HEK293T (cell line): Measurements from ENCODE around the gene B3GAT2.

Experiments used
- CTCF ChIA-PET: fragments of 350-600 bp; formaldehyde crosslinking; extraction: SDS; loops from one replicate; lab custom pipeline; 2021; ENCODE audit warnings: antibody characterized with exemption, inconsistent platforms; lab: Yijun Ruan, JAX
- POLR2A ChIA-PET: fragments of 350-600 bp; formaldehyde crosslinking; extraction: SDS; loops from one replicate; lab custom pipeline; 2020; ENCODE audit warnings: antibody characterized with exemption, inconsistent platforms; lab: Yijun Ruan, JAX
- DNase-seq: peaks from one replicate; pipeline ENCODE4 v3.0.0; 2012; ENCODE audit warnings: mixed read lengths; ENCODE audit errors: extremely low spot score
- ARNT ChIP-seq: fragments of 450-650 bp; IDR thresholded peaks from 2 replicates; pipeline ENCODE4 v1.6.1; 2017; ENCODE audit warnings: mild to moderate bottlenecking
- BHLHE40 ChIP-seq: fragments of 450-650 bp; IDR thresholded peaks from 2 replicates; pipeline ENCODE4 v1.6.1; 2016; ENCODE audit warnings: mild to moderate bottlenecking, moderate library complexity, borderline replicate concordance
- CTBP1 ChIP-seq: fragments of 450-650 bp; IDR thresholded peaks from 2 replicates; pipeline ENCODE4 v1.6.1; 2016; ENCODE audit warnings: borderline replicate concordance
- ELF4 ChIP-seq: fragments of 450-650 bp; IDR thresholded peaks from 2 replicates; pipeline ENCODE4 v1.6.1; 2017; ENCODE audit warnings: antibody characterized with exemption
- FOXA1 ChIP-seq: fragments of 450-650 bp; IDR thresholded peaks from 2 replicates; pipeline ENCODE4 v1.6.1; 2016; ENCODE audit warnings: mild to moderate bottlenecking
- FOXK2 ChIP-seq: fragments of 450-650 bp; IDR thresholded peaks from 2 replicates; pipeline ENCODE4 v1.6.1; 2016; ENCODE audit warnings: mild to moderate bottlenecking
- FOXM1 ChIP-seq: fragments of 450-650 bp; IDR thresholded peaks from 2 replicates; pipeline ENCODE4 v1.6.1; 2017; ENCODE audit warnings: mild to moderate bottlenecking, borderline replicate concordance
- HDGF ChIP-seq: fragments of 450-650 bp; IDR thresholded peaks from 2 replicates; pipeline ENCODE4 v1.6.1; 2017; ENCODE audit warnings: antibody characterized with exemption, borderline replicate concordance
- L3MBTL2 ChIP-seq: fragments of 450-650 bp; conservative IDR thresholded peaks from 2 replicates; pipeline ENCODE4 v1.6.1; 2016; ENCODE audit warnings: mild to moderate bottlenecking
- LEF1 ChIP-seq: fragments of 450-650 bp; IDR thresholded peaks from 2 replicates; pipeline ENCODE4 v1.6.1; 2017; ENCODE audit warnings: mild to moderate bottlenecking, borderline replicate concordance
- NFRKB ChIP-seq: fragments of 450-650 bp; IDR thresholded peaks from 2 replicates; pipeline ENCODE4 v1.6.1; 2016; ENCODE audit warnings: mild to moderate bottlenecking, moderate library complexity
- SP1 ChIP-seq: fragments of 450-650 bp; IDR thresholded peaks from 2 replicates; pipeline ENCODE4 v1.6.1; 2017
- SUZ12 ChIP-seq: fragments of 450-650 bp; IDR thresholded peaks from 2 replicates; pipeline ENCODE4 v1.6.1; 2016; ENCODE audit warnings: mild to moderate bottlenecking
- TARDBP ChIP-seq: fragments of 450-650 bp; IDR thresholded peaks from 2 replicates; pipeline ENCODE4 v1.6.1; 2016
- ZNF384 ChIP-seq: fragments of 450-650 bp; IDR thresholded peaks from 2 replicates; pipeline ENCODE4 v1.6.1; 2016
- TF ChIP-seq, protein P1 (sequence below): fragments of 450-650 bp; IDR thresholded peaks from 2 replicates; pipeline ENCODE4 v1.6.1; 2016

The B3GAT2 gene

DNA sequence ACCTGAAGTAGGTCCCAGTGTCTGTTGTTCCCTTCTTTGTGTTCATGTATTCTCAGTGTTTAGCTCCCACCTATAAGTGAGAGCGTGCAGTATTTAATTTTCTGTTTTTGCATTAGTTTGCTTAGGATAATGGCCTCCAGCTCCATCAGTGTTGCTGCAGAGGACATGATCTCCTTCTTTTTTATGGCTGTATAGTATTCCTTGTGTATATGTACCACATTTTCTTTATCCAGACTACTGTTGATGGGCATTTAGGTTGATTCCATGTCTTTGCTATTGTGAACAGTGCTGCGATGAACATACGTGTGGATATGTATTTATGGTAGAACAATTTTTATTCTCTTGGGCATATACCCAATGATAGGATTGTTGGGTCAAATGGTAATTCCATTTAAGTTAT, 125.4 kb downstream of the B3GAT2 start:
- CTCF ChIA-PET = interaction anchor here (0.6 kb wide), 1 partner anchor 56 kb away, joined by 3 read pairs; no protein-coding TSS in a partner anchor
- DNase-seq = no peak
- no peak for TF ChIP-seq CTBP1
- no peak for TF ChIP-seq ELF4
- no peak for TF ChIP-seq FOXK2
- no peak for TF ChIP-seq L3MBTL2
- TF ChIP-seq NFRKB = no peak
- POLR2A ChIA-PET = no interaction called here

DNA sequence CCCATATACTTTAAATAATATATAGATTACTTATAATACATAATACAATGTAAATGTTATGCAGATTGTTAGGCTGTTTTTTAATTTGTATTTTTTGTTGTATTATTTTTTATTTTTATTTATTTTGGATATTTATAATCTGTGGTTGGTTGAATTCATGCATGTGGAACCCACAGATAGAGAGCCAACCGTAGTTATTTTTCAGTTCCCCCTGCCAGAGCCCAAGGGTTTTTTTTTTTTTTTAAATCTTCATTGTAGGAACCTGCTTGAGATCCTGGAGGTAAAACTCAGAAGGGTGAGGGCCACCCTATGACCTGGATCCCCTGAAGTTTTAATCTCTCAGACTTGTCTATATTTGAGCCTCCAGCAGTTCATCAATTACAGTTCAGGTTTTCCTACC, 133.2 kb downstream of the B3GAT2 start:
- no peak for DNase-seq
- CTCF ChIA-PET = no interaction called here
- no peak for TF ChIP-seq BHLHE40
- TF ChIP-seq LEF1 = no peak
- no peak for TF ChIP-seq HDGF
- POLR2A ChIA-PET = no interaction called here

DNA sequence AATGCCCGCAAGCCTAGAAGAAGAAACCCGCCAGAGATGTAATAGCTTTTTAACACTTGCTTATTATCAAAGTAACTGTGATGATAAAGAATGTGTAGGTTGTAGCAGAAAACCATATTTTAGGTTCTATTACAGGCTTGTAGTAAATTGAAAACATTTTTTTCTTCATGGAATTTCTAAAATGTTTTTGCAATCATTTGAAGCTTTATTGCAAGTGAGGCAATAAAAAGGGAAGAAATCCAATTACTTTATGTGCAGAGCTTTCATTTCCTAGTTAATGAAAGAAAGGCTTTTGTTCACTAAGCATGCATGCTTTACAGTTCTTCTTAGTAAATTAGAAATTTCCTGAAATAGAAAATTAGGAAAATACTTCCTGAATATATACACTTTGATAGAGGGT, 135.1 kb downstream of the B3GAT2 start:
- no peak for DNase-seq
- POLR2A ChIA-PET = no interaction called here
- CTCF ChIA-PET = no interaction called here
- TF ChIP-seq BHLHE40 (no peak), FOXA1 (no peak), ARNT (no peak), ELF4 (no peak), SUZ12 (no peak), CTBP1 (no peak), NFRKB (no peak), L3MBTL2 (no peak), ZNF384 (no peak), SP1 (no peak), FOXK2 (no peak), LEF1 (no peak), TARDBP (no peak), FOXM1 (no peak), HDGF (no peak)
- TF ChIP-seq, protein P1, sequence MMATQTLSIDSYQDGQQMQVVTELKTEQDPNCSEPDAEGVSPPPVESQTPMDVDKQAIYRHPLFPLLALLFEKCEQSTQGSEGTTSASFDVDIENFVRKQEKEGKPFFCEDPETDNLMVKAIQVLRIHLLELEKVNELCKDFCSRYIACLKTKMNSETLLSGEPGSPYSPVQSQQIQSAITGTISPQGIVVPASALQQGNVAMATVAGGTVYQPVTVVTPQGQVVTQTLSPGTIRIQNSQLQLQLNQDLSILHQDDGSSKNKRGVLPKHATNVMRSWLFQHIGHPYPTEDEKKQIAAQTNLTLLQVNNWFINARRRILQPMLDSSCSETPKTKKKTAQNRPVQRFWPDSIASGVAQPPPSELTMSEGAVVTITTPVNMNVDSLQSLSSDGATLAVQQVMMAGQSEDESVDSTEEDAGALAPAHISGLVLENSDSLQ = no peak

DNA sequence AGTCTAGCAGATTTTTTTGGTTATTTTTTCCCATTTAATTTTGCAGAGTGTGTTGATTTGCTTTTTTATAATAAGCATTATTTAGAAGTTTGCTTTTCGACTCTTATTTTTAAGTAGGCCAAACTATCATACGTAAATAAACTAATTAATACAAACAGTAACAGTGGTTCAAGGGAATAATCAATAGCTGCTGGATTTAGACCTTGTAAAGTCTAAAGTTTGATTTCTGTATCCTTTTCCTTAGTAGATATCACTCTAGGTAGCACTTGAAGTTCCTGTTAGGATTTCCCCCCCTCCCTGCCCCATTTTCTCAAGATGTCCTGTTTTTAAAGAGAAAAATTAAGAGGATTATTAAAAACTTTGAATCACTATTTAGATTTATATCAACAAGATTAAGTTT, 136.1 kb downstream of the B3GAT2 start:
- CTCF ChIA-PET = no interaction called here
- TF ChIP-seq FOXK2 = no peak
- no peak for TF ChIP-seq ARNT
- no peak for TF ChIP-seq FOXM1
- TF ChIP-seq SUZ12 = no peak
- TF ChIP-seq NFRKB = no peak
- TF ChIP-seq TARDBP = no peak
- no peak for TF ChIP-seq FOXA1
- no peak for TF ChIP-seq ELF4
- TF ChIP-seq L3MBTL2 = no peak
- TF ChIP-seq ZNF384 = no peak
- TF ChIP-seq LEF1 = no peak
- no peak for TF ChIP-seq HDGF
- TF ChIP-seq BHLHE40 = no peak
- TF ChIP-seq, protein P1 = no peak
- TF ChIP-seq SP1 = no peak
- no peak for TF ChIP-seq CTBP1
- DNase-seq = no peak
- POLR2A ChIA-PET = no interaction called here

DNA sequence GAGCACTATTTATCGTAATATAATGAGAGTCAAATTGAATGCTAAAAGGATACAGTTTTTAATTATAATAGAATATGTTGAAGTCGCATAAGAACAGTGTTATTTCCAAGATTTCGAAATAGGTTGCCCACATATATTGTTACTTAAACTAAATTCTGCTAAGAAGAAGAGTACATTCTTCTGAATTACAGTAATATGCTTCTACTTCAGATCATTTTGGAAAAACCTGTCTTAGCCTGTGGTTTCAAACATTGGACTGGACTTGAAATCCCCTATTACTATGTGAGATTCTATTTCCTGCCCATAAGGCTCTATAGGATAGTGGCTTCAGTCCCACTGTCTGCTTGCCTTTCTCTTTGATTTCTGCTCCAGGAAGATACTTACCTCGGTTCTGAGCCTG, 137.2 kb downstream of the B3GAT2 start:
- no peak for DNase-seq
- TF ChIP-seq NFRKB (no peak), TARDBP (no peak), HDGF (no peak), LEF1 (no peak), L3MBTL2 (no peak), SUZ12 (no peak), BHLHE40 (no peak), FOXA1 (no peak), ZNF384 (no peak), FOXM1 (no peak), SP1 (no peak)
- TF ChIP-seq, protein P1 = no peak
- POLR2A ChIA-PET = no interaction called here
- CTCF ChIA-PET = no interaction called here

DNA sequence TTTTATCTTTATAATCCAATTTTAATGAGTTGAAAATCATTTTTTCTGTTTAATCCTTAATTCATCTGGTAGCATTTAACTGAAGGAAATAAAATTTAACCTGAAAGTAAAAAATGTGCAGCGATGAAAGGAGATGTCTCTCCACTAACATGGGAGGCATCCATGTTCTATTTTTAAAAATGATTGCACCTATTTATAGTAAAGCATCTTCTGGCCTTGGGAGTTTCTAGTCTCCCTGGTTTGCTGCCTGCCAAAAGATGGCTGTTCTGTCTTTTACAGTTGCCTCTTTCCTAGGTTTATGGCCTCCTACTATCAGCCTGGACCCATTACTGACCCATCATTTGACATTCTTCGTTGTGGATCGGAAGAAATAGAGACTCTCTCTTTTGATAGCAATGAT, 143.0 kb downstream of the B3GAT2 start:
- no peak for DNase-seq
- CTCF ChIA-PET = no interaction called here
- POLR2A ChIA-PET = no interaction called here
- TF ChIP-seq L3MBTL2 (no peak), CTBP1 (no peak), ARNT (no peak), SUZ12 (no peak), FOXA1 (no peak), FOXM1 (no peak), SP1 (no peak), NFRKB (no peak)

DNA sequence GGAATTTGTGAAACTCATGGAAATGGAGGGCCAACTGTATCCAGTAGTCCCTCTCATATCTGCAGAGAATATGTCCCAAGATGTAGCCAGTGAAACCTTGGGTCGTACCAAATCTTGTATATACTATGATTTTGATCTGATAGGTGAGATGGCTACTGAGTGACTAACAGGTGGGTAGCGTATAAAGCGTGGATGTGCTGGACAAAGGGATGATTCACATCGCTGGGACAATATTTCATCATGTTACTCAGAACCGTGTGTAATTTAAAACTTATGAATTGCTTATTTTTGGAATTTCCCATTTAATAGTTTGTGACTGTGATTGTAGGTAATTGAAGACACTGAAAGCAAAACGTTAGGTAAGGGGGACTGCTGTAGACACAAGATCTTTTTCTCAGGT, 145.1 kb downstream of the B3GAT2 start:
- DNase-seq = no peak
- CTCF ChIA-PET = no interaction called here
- POLR2A ChIA-PET = no interaction called here
- TF ChIP-seq ZNF384 (no peak), TARDBP (no peak), SUZ12 (no peak), ELF4 (no peak), FOXK2 (no peak), FOXA1 (no peak), BHLHE40 (no peak), CTBP1 (no peak), L3MBTL2 (no peak), HDGF (no peak), ARNT (no peak), FOXM1 (no peak), LEF1 (no peak), SP1 (no peak)
- TF ChIP-seq, protein P1 = no peak
